GM18517 (cell line): ENCODE measurements around the gene PANX2.

ENCODE experiments used
- ATAC-seq: cut with Tn5 transposase; IDR thresholded peaks from one replicate; pipeline ENCODE4 v1.9.1; 2021; ENCODE audit warnings: mild to moderate bottlenecking, moderate library complexity; ENCODE audit not compliant: unreplicated experiment

The PANX2 gene

GRCh38 chr22:50183141-50183971 lies 12.8 kb downstream of the PANX2 start:
- no peak for ATAC-seq

GRCh38 chr22:50184004-50184901 lies 13.7 kb downstream of the PANX2 start:
- ATAC-seq: no peak

- ATAC-seq: no peak
These were observed 14.4 kb downstream of the PANX2 start for GRCh38 chr22:50184902-50185374.

GRCh38 chr22:50185375-50186087 lies 15.0 kb downstream of the PANX2 start, which contains the start of gene TRABD:
TRABD (plus strand) TSS chr22:50185913; CDS start chr22:50193061, 7,148 bp downstream.
- ATAC-seq: no peak

- no peak for ATAC-seq
These were observed 15.7 kb downstream of the PANX2 start for GRCh38 chr22:50186181-50186714.

DNA sequence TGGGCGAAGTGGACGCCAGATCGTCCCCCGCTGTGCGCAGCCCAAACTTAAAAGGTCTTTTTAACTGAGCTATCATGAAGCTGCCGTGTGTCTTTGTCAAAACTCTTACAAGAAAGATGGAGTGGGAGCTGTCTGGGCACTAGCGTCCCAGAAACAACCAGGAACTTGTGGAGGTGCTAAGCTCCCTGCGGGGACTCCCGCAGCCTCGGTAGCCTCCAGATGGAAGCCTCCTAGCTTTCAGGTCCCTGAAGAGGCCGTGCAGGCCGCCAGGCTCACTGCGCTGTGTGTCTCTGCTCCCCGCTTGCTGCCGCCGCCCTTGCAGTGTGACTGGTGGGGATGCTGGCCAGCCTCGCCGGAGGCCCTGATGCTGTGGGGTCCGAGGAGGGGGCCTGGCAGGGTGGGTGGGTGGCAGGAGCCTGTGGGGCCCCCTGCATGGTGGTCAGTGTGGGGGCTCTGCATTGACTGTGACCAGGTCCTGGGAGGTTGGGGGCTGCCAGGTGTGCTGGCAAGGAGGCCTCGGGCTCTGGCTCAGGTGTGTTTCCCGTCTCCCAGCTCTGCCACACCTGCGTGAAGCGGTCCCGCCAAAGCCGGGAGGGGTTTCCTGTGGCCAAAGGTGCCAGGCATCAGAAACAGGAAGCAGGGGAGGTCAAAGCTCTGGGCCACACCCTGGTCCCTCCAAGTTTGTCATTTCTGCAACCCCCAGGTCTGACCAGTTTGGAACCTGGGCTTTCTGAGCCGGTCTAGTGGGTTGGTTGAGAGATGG lies 16.4 kb downstream of the PANX2 start:
- no peak for ATAC-seq

- no peak for ATAC-seq
These were observed 17.8 kb downstream of the PANX2 start for GRCh38 chr22:50188356-50188755.

- no peak for ATAC-seq
These were observed 18.8 kb downstream of the PANX2 start for GRCh38 chr22:50189184-50189848.

DNA sequence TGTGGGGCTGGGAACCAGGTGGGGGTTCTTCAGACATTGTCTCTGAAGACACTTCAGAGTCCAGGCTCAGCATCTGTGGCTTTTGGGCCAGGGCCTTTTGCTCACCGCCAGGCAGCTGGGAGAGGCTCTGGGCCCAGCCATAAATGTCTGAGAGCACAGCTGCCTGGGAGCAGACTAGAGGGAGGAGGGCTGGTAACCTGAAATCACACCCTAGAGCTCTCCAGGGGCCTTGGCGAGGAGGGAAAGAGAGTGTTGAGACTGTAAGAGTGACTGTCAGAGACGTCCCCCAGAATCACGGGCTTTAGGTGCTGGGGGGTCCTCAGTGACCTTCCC lies 19.3 kb downstream of the PANX2 start:
- no peak for ATAC-seq

DNA sequence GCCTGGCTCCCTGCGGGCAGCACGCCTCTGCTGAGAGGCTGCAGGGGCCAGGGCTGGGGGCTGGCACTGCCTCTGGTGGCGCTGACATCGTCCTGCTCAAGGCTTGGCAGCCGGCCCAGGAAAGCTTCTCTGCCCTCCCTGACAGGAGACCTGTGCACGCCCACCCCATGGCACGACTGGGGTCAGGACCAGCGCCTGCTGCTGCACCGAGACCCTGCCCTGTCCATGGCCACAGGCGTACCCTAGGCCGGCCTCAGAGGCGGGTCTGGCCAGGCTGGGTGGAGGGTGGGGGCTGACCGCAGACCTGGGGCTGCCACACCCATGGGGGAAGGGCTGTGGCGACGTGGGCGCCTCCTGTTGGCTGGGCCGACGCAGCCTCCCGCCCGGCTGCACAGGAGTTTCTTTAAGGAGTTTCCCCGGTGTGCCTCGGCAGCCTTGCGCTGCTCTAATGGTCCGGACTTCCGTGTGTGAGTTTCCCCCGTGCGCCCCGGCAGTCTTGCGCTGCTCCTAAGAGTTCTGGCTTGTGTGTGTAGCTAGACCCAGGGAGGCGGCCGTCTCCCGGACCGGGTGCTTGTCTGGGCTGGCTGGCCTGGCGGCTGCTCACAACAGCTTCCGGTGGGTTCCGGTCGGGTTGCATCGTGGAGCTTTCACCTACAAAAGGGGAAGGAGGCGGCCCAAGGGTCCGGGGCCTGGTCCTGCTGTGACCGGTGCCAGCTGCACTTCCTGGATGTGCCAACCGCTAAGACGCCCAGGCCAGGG lies 19.8 kb downstream of the PANX2 start:
- ATAC-seq: no peak

- ATAC-seq: no peak
These were observed 20.6 kb downstream of the PANX2 start for GRCh38 chr22:50190941-50191741.

DNA sequence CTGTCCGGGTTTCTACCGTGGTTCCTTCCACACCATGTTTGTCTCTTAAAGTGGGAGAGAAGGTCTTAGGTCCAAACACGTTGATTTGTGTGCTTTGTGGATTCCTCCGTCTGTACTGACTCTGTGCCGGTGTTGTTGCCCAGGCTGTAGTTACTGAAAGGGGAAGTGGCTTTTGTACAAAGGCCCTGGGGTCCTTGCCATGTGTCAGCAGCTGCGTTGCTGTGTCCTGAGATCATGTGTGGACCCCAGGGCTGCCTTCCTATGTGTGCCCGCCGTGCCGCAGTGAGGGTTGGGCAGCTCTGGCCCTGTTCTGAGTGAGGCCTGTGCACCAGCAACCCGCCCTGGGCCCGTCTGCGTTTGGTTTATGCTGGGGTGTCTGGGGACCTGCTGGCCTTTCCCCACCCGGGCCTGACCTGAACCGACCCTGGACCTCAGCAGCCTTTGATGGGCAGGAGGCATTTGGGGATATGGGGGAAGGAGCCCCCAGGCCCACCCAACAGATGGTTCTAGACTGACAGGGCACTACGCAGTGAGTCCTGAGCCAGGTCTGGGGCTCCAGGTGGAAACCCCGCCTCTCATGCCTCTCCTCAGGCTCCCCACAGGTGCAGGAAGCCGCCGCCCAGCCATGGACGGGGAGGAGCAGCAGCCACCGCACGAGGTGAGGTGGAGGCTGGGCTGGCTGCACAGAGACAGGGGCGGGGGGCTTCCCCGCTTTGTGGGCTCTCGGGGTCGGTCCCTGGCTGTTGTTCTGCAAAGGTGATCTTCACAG lies 22.1 kb downstream of the PANX2 start:
- no peak for ATAC-seq

DNA sequence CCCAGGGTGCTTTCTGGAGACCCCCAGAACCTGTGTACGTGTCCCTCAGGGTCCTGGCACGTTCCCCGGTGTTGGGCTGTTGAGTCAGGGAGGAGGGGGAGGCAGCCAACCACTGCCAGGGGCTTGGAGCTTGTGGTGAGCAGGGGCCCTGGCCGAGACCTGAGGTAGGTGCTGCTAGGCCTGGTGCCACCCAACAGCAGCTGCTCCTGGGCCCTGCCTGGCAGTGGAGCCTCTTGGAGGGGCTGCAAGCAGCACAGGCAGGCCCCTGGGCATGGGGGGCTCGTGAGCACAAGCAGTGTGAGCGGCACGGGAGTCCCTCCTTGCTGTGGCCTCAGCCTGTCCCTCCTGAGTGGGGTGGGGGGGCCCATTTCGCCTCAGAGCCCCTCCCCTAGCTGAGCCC lies 23.1 kb downstream of the PANX2 start:
- ATAC-seq: no peak

- no peak for ATAC-seq
These were observed 23.7 kb downstream of the PANX2 start for GRCh38 chr22:50194037-50194805.

DNA sequence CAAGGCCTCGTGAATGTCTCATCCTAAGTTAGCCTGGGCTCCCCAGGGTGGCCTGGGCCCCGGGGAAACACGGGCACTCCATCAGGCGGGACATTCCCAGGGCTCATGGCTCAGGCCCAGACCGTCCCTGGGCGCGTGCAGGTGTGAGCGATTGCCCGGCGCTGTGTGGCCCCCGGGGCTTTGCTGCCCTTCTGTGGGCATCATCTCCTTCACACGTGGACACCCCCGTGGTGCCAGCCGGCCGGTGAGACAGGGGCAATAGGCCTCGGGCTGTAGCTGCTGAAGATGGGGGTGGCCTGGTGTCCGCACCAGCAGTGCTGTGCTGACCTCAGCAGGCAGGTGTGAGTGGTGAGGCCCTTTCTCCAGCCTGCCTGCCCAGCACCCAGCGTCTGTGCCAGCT lies 25.7 kb downstream of the PANX2 start:
- no peak for ATAC-seq

- no peak for ATAC-seq
These were observed 26.7 kb downstream of the PANX2 start for GRCh38 chr22:50197000-50197800.
